GM12873 (cell line): ENCODE results near the gene NR2F1-AS1.

ENCODE experiments used
- TF ChIP-seq, protein P1 (sequence below): IDR thresholded peaks from 2 replicates; pipeline ENCODE4 v1.5.1; 2012; ENCODE audit warnings: low read depth, mild to moderate bottlenecking, moderate library complexity, low read length, control low read depth; ENCODE audit not compliant: insufficient read depth; ENCODE audit errors: missing control alignments

NR2F1-AS1 gene

DNA sequence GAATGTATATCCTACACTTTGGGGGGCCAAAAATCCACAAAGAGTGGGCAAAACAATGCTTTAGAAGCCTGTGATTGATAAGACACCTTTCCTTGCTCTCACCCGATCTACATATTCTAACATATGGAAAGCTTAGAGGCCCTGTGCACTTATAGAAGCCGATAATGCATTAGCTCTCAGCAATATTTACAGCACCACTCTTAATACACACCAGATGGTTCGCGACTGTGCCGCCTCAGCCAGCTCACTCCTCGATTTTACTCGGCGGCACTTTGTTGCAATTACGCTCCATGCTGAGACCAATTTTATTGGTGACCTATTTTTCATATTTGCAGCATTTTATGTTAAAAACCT is 20.8 kb upstream of the NR2F1-AS1 start:
- TF ChIP-seq, protein P1, sequence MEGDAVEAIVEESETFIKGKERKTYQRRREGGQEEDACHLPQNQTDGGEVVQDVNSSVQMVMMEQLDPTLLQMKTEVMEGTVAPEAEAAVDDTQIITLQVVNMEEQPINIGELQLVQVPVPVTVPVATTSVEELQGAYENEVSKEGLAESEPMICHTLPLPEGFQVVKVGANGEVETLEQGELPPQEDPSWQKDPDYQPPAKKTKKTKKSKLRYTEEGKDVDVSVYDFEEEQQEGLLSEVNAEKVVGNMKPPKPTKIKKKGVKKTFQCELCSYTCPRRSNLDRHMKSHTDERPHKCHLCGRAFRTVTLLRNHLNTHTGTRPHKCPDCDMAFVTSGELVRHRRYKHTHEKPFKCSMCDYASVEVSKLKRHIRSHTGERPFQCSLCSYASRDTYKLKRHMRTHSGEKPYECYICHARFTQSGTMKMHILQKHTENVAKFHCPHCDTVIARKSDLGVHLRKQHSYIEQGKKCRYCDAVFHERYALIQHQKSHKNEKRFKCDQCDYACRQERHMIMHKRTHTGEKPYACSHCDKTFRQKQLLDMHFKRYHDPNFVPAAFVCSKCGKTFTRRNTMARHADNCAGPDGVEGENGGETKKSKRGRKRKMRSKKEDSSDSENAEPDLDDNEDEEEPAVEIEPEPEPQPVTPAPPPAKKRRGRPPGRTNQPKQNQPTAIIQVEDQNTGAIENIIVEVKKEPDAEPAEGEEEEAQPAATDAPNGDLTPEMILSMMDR = no peak

DNA sequence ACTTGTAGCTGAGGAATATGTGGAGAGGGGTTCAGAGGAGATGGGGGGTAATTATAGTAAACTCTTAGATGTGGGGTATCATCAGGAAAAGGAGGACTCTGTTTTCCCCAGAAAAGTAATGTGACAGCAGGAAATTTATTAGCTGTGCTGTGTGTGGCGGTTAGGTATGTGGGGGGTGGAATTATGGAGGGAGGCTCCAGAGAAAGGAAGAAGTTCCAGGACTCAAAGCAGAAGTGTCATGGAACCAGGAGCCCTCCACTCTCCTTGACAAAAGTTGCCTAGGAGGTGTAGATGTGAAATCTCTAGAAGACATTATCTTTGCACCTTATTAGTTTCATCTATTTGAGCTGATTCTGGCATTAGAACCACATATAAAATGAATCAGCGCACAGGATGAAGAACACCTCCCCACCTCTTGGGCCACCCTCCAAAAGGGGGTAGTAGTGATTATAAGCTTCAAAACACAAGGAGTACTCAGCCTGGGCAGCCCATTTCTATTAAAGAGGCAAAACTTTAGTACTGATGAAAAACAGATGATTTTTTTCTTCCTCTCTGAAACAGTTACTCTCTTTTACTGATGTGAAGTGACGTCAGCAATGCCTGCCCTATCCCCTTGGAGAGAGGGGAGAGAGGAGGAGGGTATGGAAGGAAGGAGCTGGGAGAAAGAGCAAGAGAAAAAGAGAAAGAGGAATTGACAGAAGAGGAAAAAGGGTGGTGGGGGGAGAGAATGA is 20.2 kb upstream of the NR2F1-AS1 start:
- TF ChIP-seq, protein P1 = no peak

DNA sequence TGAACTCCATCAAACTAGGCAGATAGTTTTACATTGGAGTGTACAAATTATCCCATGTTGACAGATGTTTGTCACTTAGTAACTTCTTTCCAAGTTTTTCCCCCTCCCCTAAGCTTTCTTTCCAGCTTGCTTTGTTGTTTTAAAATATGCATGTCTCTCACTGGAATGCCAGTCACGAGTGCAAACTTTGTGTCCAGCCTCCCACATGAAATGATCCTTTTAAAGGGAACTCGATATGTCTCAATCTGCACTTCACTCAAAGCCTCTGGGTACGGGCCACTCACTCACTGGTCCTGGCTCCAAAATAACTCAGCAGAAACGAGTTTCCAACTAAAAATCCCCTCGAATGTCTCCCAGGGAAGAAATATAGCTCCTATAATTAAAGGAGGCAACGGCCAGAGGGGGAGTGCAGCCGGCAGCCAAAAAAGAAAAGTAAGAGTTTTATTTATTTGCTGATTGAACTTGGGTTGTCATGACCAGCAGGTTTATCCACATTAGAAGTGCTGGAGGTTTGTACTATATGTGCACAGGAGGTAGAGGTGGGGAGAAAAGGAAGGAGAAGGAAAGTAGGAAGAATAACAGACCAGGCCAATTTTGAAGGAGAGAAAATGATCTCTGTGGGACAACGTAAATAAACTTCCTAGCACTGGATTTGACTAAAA is 19.5 kb upstream of the NR2F1-AS1 start:
- TF ChIP-seq, protein P1 = no peak

DNA sequence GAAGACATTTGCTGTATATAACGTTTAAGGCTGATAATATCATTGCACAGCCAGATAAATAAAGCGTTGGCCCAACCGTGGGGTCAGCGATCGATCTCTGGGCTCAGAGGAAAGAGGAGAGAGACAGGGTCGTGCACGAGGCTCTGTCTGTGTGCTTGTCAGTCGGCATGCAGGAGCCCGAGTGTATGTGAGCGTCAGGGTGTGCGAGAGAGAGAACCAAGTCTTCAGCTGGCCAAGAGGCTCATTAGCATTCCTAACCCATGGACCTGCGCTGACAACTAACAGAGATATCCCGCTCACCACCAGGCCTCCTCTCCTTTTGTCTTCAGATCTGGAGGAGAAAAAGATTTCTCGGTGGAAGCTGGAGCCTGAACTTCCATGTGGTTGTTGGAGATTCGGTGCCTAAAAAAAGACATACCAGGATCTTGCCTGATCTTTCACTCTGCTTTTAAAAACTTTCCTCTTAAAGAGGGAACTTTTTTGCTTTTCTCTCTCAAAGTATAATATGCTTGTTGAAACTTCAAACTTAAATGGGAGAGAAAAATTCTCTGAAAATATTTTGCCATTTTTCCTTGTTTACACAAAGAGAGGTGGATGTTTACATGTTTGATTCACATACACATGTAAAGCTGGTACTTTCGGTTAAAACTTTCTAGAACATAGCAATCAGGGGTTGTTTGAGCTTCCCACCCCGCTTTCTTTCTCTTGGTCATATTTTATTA is 18.5 kb upstream of the NR2F1-AS1 start:
- TF ChIP-seq, protein P1 = no peak

DNA sequence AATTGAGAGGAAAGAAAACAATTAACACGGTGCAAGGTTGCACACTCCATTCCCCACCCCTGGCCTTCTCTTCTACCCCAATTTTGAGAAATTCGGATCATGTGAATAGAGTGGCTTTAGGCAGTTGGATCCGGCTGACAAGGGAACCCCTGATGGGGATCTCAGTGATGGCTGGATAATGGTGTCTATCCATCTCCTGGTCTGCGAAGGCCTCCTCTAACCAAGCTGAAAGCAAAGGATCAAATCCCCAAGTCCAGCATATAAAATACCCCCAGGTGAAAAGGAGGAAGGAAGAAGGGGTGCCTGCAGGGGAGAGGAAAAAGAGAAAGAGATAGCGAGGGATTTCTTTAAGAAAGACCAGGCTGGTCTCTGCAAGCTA is 18.0 kb upstream of the NR2F1-AS1 start:
- TF ChIP-seq, protein P1 = no peak

DNA sequence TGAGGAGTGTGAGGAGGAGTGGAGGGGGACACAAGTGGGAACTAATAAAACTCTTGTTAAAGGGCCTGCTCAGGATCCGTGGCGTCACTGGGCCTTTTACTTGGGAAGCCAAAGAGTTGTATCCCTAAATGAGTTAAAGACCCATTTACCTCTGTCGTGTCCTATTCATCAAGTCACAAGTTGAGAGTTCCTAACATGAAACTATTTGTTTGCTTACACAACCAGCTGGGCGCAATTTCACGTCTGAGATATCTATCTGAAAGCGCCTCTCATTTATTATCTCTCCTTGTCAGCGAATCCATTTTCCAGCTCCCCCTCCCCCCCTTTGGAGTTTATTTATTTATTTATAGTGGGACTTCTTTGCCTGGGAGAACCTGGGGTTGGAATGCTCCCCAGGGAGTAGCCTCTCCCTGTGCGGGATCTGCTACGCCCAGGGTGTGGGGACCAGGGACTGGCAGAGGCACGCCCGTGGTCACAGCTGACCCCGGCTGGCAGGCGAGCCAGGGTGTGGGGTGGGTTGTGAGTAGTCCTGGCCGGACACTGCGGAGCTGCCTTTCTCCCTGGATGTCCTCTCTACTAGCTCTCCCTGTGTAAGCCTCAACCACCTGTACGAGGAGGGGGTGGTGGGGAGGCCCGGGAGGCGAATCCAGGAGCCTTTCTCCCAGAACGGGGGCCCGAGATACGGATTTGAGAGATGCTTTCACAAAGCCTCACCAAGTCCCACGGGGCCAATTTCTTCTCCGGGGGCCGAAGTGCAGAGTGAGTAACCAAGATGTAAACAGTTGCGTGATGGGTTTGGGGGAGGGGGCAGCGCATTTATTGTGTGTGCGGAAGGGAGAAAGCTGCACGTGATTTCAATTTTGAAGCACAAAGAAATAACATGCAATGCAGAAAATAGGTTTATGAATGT is 17.3 kb upstream of the NR2F1-AS1 start:
- TF ChIP-seq, protein P1 = no peak
